HL-60 (cell line): ENCODE data around the gene DYTN.

Experiments
- DNase-seq, 2 experiments: peaks; one replicate each; pipeline ENCODE4 v3.0.0-alpha.2; 2010 to 2020; ENCODE audit warnings: low read depth in 1 of 2, low spot score in 1 of 2
- H3K27ac ChIP-seq: fragments of 250-450 bp; sonication (Bioruptor Pico); replicated peaks from 2 replicates; pipeline ENCODE4 v1.5.1; 2020; ENCODE audit warnings: mild to moderate bottlenecking, moderate library complexity
- H3K27me3 ChIP-seq: fragments of 250-450 bp; sonication (Bioruptor Pico); 2 replicates; pipeline ENCODE4 v1.5.1; 2021; ENCODE audit warnings: mild to moderate bottlenecking, moderate library complexity; ENCODE audit not compliant: insufficient read depth, poor library complexity, severe bottlenecking
- H3K4me3 ChIP-seq: replicated peaks from 2 replicates; pipeline ENCODE4 v1.5.1; 2011; ENCODE audit warnings: mild to moderate bottlenecking, control low read depth, low read length; ENCODE audit not compliant: insufficient read depth
- GABPA ChIP-seq: IDR thresholded peaks from 2 replicates; pipeline ENCODE4 v1.6.1; 2012; ENCODE audit warnings: low read depth
- POLR2AphosphoS5 ChIP-seq: IDR thresholded peaks from 2 replicates; pipeline ENCODE4 v1.6.1; 2012; ENCODE audit warnings: low read depth
- REST ChIP-seq: IDR thresholded peaks from 2 replicates; pipeline ENCODE4 v1.6.1; 2012; ENCODE audit warnings: low read depth; ENCODE audit not compliant: insufficient replicate concordance
- SPI1 ChIP-seq: IDR thresholded peaks from 2 replicates; pipeline ENCODE4 v1.6.1; 2012; ENCODE audit warnings: low read depth, mild to moderate bottlenecking, borderline replicate concordance
- long read RNA-seq: library from polyadenylated mRNA; unstranded; transcript quantifications from one replicate; pipeline ENCODE4 v2.0.0, GENCODE V29; 2020
- TF ChIP-seq, protein P1 (sequence below): IDR thresholded peaks from one replicate; pipeline ENCODE4 v1.5.1; 2011; ENCODE audit warnings: low read length, control low read depth, inconsistent platforms; ENCODE audit not compliant: insufficient read depth

Gene DYTN, protein sequence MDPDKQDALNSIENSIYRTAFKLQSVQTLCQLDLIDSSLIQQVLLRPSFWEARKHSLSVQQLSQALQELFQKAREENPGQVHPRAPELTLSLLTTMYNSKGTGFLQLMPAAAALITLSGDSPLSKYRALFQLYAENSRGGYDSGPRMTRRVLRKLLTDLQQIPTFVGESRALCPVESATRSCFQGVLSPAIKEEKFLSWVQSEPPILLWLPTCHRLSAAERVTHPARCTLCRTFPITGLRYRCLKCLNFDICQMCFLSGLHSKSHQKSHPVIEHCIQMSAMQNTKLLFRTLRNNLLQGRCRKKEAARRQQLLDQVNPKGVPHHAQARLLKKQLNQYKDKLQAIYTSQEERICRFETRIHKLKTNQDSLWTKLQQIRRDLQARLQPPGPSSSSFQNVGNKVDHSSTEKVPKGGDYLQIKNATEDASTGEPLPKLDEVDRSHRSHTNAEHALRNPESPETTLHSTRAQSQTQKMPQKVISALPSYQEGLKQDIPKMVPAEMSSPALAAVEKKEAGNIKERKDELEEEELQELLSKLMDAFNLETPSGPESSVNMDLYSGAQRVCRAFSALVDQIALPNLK
- long read RNA-seq: 0 reads

DNA sequence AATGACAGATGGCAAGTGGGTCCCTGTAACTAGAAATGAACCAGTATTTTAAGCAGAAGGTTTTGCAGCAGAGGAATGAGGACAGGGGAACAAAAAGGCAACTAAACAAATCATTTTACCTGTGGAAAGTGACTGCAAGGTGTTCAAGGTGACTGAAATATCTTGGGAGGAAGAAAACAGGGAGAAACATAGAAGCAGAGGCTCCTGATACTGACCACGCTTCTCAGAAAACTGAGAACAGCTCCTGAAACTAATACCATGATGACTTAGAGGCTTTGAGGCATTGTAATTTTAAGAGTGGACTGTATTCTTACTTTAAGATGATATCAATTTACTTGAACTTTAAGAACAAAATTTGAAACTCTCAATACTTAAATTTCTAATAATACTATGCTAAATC is at the start of gene DYTN:
Gene DYTN (minus strand): TSS at position 101 of the 400 bp plus-strand sequence. CDS start 117 bp downstream, outside the sequence.
- TF ChIP-seq POLR2AphosphoS5 (no peak), GABPA (no peak)
- TF ChIP-seq, protein P1, sequence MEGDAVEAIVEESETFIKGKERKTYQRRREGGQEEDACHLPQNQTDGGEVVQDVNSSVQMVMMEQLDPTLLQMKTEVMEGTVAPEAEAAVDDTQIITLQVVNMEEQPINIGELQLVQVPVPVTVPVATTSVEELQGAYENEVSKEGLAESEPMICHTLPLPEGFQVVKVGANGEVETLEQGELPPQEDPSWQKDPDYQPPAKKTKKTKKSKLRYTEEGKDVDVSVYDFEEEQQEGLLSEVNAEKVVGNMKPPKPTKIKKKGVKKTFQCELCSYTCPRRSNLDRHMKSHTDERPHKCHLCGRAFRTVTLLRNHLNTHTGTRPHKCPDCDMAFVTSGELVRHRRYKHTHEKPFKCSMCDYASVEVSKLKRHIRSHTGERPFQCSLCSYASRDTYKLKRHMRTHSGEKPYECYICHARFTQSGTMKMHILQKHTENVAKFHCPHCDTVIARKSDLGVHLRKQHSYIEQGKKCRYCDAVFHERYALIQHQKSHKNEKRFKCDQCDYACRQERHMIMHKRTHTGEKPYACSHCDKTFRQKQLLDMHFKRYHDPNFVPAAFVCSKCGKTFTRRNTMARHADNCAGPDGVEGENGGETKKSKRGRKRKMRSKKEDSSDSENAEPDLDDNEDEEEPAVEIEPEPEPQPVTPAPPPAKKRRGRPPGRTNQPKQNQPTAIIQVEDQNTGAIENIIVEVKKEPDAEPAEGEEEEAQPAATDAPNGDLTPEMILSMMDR: no peak
- DNase-seq: no peak
- H3K27me3 ChIP-seq: no peaks in the 10 kb centered on the region
- no peak within 1 kb of the TSS for H3K27ac ChIP-seq
- H3K4me3 ChIP-seq: no peak within 1 kb of the TSS

- Histone ChIP-seq H3K27me3 (peaks cover 8% of the 10 kb centered on the region), H3K27ac (peak overlapping the region; percentile 92), H3K4me3 (peak overlapping the region; percentile 62)
- DNase-seq: no peak
- TF ChIP-seq SPI1 (no peak), POLR2AphosphoS5 (no peak), REST (no peak), GABPA (no peak)
- TF ChIP-seq, protein P1: no peak
Measured at GRCh38 chr2:206766057-206766930, 48.1 kb upstream of the DYTN start.

DNA sequence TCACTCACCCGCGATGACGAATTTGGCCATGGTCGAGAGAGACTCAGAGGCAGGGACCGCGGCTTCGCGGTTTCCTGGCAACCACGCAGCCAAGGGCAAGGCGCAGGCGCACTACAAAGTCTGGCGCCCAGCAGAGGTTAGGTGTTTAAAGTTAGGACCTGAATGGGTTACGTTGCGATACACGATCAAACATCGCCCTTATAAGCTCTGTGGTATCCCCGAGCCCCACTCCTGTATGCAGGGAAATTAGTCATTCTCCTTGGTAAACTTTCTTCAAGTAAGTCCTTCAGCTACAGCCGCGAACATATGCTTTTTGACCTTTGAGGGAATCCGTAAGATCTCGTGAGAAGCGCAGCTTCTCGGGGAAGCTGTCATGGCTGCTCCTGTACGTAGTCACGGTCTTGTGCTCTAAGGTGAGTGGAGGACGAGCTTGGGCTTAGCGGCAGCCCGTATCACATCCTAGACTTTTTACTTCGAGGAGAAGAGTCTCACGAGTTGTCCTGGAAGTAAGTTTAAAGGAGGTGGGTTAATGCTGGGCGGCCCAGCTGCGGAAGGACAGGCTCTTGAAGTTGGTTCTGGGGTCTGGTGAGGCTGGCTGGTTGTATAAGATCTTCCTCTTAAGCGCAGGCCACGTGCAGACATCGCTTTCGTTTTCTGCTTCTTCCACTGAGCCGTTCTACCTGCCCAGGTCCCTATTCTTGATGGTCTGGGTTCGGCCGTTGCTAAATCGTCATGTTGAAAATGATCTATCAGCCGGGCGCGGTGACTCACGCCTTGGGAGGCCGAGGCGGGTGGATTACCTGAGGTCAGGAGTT is 47.3 kb upstream of the DYTN start, which contains the start of the genes FASTKD2 and MDH1B:
Gene FASTKD2 (plus strand): TSS at position 365 of the 815 bp plus-strand sequence. CDS start 1,088 bp downstream, outside the sequence.
Gene MDH1B (minus strand): TSS at position 87 of the 815 bp plus-strand sequence. CDS start 57 bp downstream, at position 30.
- H3K27me3 ChIP-seq: peaks cover 8% of the 10 kb centered on the region
- TF ChIP-seq SPI1 (no peak), POLR2AphosphoS5 (peak; percentile 89), REST (peak; percentile 67)
- peak within 1 kb of the TSS; percentile 62 for H3K4me3 ChIP-seq
- peak within 1 kb of the TSS; percentile 92 for H3K27ac ChIP-seq
- peak; percentile 82 to 88 for DNase-seq
